SK-N-SH treated with all-trans-retinoic acid at 6 μM for 48 hours (cell line): Measurements from ENCODE around the gene OR2T35.

Source experiments
- ATAC-seq: fragments of 200-7000 bp; cut with Tn5 transposase; 3 replicates; pipeline ENCODE4 v1.9.1; 2020; ENCODE audit warnings: mild to moderate bottlenecking, moderate library complexity
- ARNTL ChIP-seq: fragments of 450-650 bp; formaldehyde crosslinking; IDR thresholded peaks from 2 replicates; pipeline ENCODE4 v1.5.0; 2020; ENCODE audit warnings: low read depth, mild to moderate bottlenecking, moderate library complexity, borderline replicate concordance
- BACH2 ChIP-seq: fragments of 250-450 bp; sonication (Bioruptor Pico); IDR thresholded peaks from 2 replicates; pipeline ENCODE4 v1.9.0; 2021; ENCODE audit warnings: mild to moderate bottlenecking, borderline replicate concordance
- CREB5 ChIP-seq: fragments of 250-450 bp; sonication (Bioruptor Pico); IDR thresholded peaks from 2 replicates; pipeline ENCODE4 v1.5.1; 2020; ENCODE audit warnings: low read depth, mild to moderate bottlenecking, moderate library complexity
- ESRRG ChIP-seq: fragments of 250-450 bp; sonication (Bioruptor Pico); IDR thresholded peaks from 2 replicates; pipeline ENCODE4 v1.6.1; 2021; ENCODE audit warnings: mild to moderate bottlenecking
- GLIS3 ChIP-seq: fragments of 250-450 bp; sonication (Bioruptor Pico); IDR thresholded peaks from 2 replicates; pipeline ENCODE4 v1.5.0; 2020; ENCODE audit warnings: mild to moderate bottlenecking, moderate library complexity
- ISL1 ChIP-seq: fragments of 250-450 bp; sonication (Bioruptor Pico); IDR thresholded peaks from 2 replicates; pipeline ENCODE4 v2.1.2; 2022; ENCODE audit warnings: mild to moderate bottlenecking, moderate library complexity
- OSR1 ChIP-seq: fragments of 250-450 bp; sonication (Bioruptor Pico); IDR thresholded peaks from 2 replicates; pipeline ENCODE4 v1.8.0; 2022; ENCODE audit warnings: moderate library complexity, mild to moderate bottlenecking, inconsistent platforms
- PATZ1 ChIP-seq: fragments of 250-450 bp; sonication (Bioruptor Pico); IDR thresholded peaks from 2 replicates; pipeline ENCODE4 v1.8.0; 2020; ENCODE audit warnings: mild to moderate bottlenecking, moderate library complexity, borderline replicate concordance
- POU6F1 ChIP-seq: fragments of 250-450 bp; sonication (Bioruptor Pico); IDR thresholded peaks from 2 replicates; pipeline ENCODE4 v1.8.0; 2021; ENCODE audit warnings: low read depth, mild to moderate bottlenecking, moderate library complexity, borderline replicate concordance
- PPARA ChIP-seq: fragments of 250-450 bp; sonication (Bioruptor Pico); IDR thresholded peaks from 2 replicates; pipeline ENCODE4 v1.5.0; 2020; ENCODE audit warnings: mild to moderate bottlenecking, borderline replicate concordance
- RARB ChIP-seq: fragments of 250-450 bp; sonication (Bioruptor Pico); IDR thresholded peaks from 2 replicates; pipeline ENCODE4 v1.8.0; 2021; ENCODE audit warnings: mild to moderate bottlenecking, moderate library complexity
- SNAI2 ChIP-seq: fragments of 250-450 bp; sonication (Bioruptor Pico); IDR thresholded peaks from 2 replicates; pipeline ENCODE4 v1.5.0; 2020; ENCODE audit warnings: mild to moderate bottlenecking, moderate library complexity
- TCF4 ChIP-seq: fragments of 250-450 bp; sonication (Bioruptor Pico); IDR thresholded peaks from 2 replicates; pipeline ENCODE4 v1.8.0; 2021; ENCODE audit warnings: mild to moderate bottlenecking, moderate library complexity, borderline replicate concordance
- TSHZ2 ChIP-seq: fragments of 250-450 bp; sonication (Bioruptor Pico); IDR thresholded peaks from 2 replicates; pipeline ENCODE4 v1.5.0; 2020; ENCODE audit warnings: mild to moderate bottlenecking, moderate library complexity
- ZC3H10 ChIP-seq: fragments of 250-450 bp; sonication (Bioruptor Pico); IDR thresholded peaks from 2 replicates; pipeline ENCODE4 v1.5.1; 2021; ENCODE audit warnings: mild to moderate bottlenecking, moderate library complexity
- ZFP3 ChIP-seq: fragments of 250-450 bp; sonication (Bioruptor Pico); IDR thresholded peaks from 2 replicates; pipeline ENCODE4 v1.5.0; 2020; ENCODE audit warnings: mild to moderate bottlenecking, moderate library complexity
- ZFP30 ChIP-seq: fragments of 450-650 bp; formaldehyde crosslinking; IDR thresholded peaks from 2 replicates; pipeline ENCODE4 v1.5.0; 2022; ENCODE audit warnings: mild to moderate bottlenecking, moderate library complexity
- ZNF565 ChIP-seq: fragments of 450-650 bp; formaldehyde crosslinking; conservative IDR thresholded peaks from 2 replicates; pipeline ENCODE4 v1.5.0; 2020; ENCODE audit warnings: low read depth, mild to moderate bottlenecking, moderate library complexity
- ZNF70 ChIP-seq: fragments of 450-650 bp; formaldehyde crosslinking; IDR thresholded peaks from 2 replicates; pipeline ENCODE4 v1.5.0; 2020; ENCODE audit warnings: mild to moderate bottlenecking, moderate library complexity
- ZNF8 ChIP-seq: fragments of 450-650 bp; formaldehyde crosslinking; IDR thresholded peaks from 2 replicates; pipeline ENCODE4 v1.5.0; 2020; ENCODE audit warnings: mild to moderate bottlenecking, moderate library complexity
- TF ChIP-seq, protein P1 (sequence below): fragments of 250-450 bp; sonication (Bioruptor Pico); IDR thresholded peaks from 2 replicates; pipeline ENCODE4 v1.5.1; 2021; ENCODE audit warnings: mild to moderate bottlenecking, moderate library complexity

The OR2T35 gene

DNA sequence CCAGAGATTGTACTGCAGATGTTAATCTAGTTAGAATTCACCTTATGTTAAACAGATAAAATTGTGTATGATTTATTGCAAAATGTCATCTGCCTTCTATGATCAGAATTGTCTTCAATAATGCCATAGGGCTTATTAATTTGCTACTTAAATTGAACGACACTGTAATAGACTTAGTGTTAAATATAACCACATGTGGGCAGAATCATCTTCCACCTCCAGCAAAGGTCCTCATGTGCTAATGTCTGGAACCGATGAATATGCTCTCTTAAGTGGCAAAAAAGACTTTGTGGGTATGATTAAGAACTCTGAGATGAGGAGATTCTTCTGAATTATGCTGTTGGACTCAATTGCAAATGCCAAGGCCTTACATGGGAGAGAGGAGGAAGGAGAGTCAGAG lies 14.5 kb downstream of the OR2T35 start:
- TF ChIP-seq SNAI2 (no peak), ZNF8 (CRISPR knock-in tag) (no peak), TCF4 (CRISPR knock-in tag) (no peak), ZNF70 (CRISPR knock-in tag) (no peak), CREB5 (CRISPR knock-in tag) (no peak), ZFP3 (CRISPR knock-in tag) (no peak), ZNF565 (CRISPR knock-in tag) (no peak), PPARA (no peak), GLIS3 (CRISPR knock-in tag) (no peak)

GRCh38 chr1:248627971-248628844 lies 16.9 kb downstream of the OR2T35 start:
- TF ChIP-seq POU6F1 (no peak), TCF4 (CRISPR knock-in tag) (no peak), ESRRG (CRISPR knock-in tag) (no peak), TSHZ2 (no peak), ARNTL (no peak), ZFP30 (CRISPR knock-in tag) (no peak), CREB5 (CRISPR knock-in tag) (no peak), ISL1 (no peak), BACH2 (CRISPR knock-in tag) (no peak), ZNF70 (CRISPR knock-in tag) (no peak), ZNF565 (CRISPR knock-in tag) (no peak), PPARA (no peak), RARB (no peak), ZFP3 (CRISPR knock-in tag) (no peak), GLIS3 (CRISPR knock-in tag) (no peak), ZNF8 (CRISPR knock-in tag) (no peak), ZC3H10 (CRISPR knock-in tag) (no peak), PATZ1 (CRISPR knock-in tag) (no peak), OSR1 (CRISPR knock-in tag) (no peak)
- TF ChIP-seq, protein P1, sequence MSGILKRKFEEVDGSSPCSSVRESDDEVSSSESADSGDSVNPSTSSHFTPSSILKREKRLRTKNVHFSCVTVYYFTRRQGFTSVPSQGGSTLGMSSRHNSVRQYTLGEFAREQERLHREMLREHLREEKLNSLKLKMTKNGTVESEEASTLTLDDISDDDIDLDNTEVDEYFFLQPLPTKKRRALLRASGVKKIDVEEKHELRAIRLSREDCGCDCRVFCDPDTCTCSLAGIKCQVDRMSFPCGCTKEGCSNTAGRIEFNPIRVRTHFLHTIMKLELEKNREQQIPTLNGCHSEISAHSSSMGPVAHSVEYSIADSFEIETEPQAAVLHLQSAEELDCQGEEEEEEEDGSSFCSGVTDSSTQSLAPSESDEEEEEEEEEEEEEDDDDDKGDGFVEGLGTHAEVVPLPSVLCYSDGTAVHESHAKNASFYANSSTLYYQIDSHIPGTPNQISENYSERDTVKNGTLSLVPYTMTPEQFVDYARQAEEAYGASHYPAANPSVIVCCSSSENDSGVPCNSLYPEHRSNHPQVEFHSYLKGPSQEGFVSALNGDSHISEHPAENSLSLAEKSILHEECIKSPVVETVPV (CRISPR knock-in tag), result no peak
- ATAC-seq, result no peak

More for the DNA sequence above, 14.5 kb downstream of the OR2T35 start:
- ATAC-seq, result no peak
